Measurements from ENCODE around the gene ZBTB20. TPM values are rescaled to one million over a fixed set of nuclear protein-coding genes. Genes with fewer than 3 reads are reported as not detected.

ZBTB20 gene
- total RNA-seq, 4 donors from 2014 or later = 69.9 to 112 (median 80.8) TPM

DNA sequence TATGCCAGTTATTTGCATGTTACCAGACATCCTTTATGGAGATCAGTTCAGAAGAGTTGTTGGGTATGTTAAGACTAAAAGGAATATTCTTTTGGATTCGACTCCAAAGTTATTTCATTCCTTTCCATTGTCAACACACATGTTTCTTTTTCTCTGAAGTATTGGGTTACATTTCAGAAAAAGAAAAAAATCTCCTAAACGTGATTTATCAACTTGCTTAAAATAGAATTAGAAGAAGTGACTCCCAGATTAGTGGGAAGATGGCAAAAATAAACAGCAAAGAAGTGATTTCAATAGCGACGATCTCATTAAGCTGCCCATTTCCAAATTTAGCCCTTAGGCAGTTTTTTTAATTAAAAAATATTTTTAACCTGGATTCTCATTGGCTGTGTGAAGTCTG lies 767.8 kb downstream of the ZBTB20 start:
- intact Hi-C loops (cut with DNase I) = no loop called here
- WGBS = 39% methylated on average over 4 of the region's 4 CpGs
- Histone ChIP-seq H3K4me3 (no peak overlapping the region), H3K9me3 (no peaks in the 10 kb centered on the region), H3K4me1 (peaks cover 44 to 82% (median 71%) of the 10 kb centered on the region in 4 donors), H3K36me3 (peaks cover 0 to 19% (median 0%) of the 10 kb centered on the region in 4 donors), H3K27ac (replicated peaks in 1 of 4) (peak overlapping the region; percentile 61 to 80 (median 70)), H3K27me3 (no peaks in the 10 kb centered on the region)
- TF ChIP-seq POLR2A (IDR thresholded peaks at IDR 0.05; ENCODE audit: low read depth) = no peak
- no peak for TF ChIP-seq EP300 (IDR thresholded peaks at IDR 0.05)
- TF ChIP-seq, protein P1, sequence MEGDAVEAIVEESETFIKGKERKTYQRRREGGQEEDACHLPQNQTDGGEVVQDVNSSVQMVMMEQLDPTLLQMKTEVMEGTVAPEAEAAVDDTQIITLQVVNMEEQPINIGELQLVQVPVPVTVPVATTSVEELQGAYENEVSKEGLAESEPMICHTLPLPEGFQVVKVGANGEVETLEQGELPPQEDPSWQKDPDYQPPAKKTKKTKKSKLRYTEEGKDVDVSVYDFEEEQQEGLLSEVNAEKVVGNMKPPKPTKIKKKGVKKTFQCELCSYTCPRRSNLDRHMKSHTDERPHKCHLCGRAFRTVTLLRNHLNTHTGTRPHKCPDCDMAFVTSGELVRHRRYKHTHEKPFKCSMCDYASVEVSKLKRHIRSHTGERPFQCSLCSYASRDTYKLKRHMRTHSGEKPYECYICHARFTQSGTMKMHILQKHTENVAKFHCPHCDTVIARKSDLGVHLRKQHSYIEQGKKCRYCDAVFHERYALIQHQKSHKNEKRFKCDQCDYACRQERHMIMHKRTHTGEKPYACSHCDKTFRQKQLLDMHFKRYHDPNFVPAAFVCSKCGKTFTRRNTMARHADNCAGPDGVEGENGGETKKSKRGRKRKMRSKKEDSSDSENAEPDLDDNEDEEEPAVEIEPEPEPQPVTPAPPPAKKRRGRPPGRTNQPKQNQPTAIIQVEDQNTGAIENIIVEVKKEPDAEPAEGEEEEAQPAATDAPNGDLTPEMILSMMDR (IDR thresholded peaks at IDR 0.05) = no peak
- TF ChIP-seq POLR2AphosphoS5 (IDR thresholded peaks at IDR 0.05) = no peak
- DNase-seq (ENCODE audit: extremely low spot score) = no peak

DNA sequence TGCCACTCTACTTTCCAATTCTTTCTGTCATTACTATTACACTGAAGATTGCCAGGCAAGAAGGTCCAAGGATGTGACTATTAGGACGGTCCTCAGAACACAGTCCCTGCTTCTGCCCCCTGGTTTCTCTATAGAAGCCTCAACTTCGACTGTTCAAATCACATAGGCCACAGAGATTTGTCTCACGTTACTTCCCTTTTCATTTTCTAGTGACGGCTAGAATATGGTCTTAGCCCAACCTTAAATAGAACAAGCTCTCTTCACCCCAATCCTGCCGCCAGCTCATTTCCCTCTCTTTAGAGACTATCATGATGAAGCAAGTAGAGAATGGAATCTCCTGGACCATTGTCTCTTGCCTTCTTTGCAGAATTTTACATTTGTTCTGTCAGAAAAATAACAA lies 768.3 kb downstream of the ZBTB20 start:
- no peak for DNase-seq (ENCODE audit: extremely low spot score)
- H3K27ac ChIP-seq (replicated peaks in 1 of 4) = peak overlapping the region in 2 of 4 donors; percentile 61 to 80
- H3K4me3 ChIP-seq = no peak overlapping the region
- TF ChIP-seq POLR2AphosphoS5 (IDR thresholded peaks at IDR 0.05) (no peak), POLR2A (IDR thresholded peaks at IDR 0.05; ENCODE audit: low read depth) (no peak), EP300 (IDR thresholded peaks at IDR 0.05) (no peak)
- TF ChIP-seq, protein P1 (IDR thresholded peaks at IDR 0.05) = no peak
- no peaks in the 10 kb centered on the region for H3K9me3 ChIP-seq
- H3K27me3 ChIP-seq = no peaks in the 10 kb centered on the region
- intact Hi-C loops (cut with DNase I) = no loop called here
- WGBS = 90% methylated on average over 5 of the region's 5 CpGs
- peaks cover 43 to 85% (median 72%) of the 10 kb centered on the region in 4 donors for H3K4me1 ChIP-seq
- peaks cover 0 to 19% (median 0%) of the 10 kb centered on the region in 4 donors for H3K36me3 ChIP-seq

DNA sequence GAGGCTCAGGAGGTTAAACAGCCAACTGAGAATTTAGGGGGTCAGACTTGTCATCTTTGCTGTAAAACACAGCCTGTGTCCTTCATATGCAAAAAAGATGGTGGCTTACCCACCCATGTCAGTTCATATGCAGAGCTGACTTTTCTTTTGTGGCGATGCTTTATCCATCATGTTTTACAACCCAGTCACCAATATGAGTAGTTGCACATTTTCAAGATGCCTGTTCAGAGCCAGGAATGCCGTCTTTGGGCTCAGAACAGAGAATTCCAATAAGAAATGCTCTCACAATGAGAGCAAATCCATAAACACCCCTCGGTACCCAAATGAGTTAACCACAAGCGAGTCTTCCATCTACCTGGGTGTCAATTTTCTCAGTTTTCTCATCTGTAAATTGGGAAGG lies 769.7 kb downstream of the ZBTB20 start:
- intact Hi-C loops (cut with DNase I) = no loop called here
- 82% methylated on average over 4 of the region's 4 CpGs for WGBS

DNA sequence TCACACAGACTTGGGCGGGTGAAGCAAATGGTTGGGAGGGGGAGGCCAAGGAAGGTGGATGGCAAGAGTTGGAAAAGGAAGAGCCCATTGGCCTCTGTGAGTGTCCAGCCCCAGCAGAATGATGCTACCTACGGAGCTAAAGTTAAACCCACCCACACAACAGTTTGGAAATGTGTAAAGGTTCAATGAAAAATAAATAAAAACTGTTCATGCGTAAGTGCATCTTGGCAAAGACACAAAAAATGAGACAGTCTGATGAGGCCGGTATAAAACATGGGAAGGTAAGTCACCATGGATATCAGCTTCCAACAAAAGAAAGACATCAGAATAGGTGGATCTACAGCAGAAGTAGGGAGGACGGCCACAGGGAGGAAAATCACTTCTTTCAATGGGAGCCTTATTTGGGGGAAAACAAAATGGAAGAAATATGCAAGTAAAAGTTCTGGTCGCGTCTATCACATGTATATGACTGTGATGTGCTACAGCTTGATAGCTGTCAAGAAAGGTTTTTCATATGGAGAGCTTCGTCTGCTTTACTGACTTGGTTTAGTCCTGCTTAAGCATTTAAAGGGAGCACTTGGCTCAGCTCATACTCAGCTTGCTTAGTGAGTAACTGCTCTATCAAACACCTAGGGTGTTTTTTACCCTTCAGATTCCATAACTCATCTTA lies 770.4 kb downstream of the ZBTB20 start:
- Histone ChIP-seq H3K4me1 (peaks cover 39 to 76% (median 66%) of the 10 kb centered on the region in 4 donors), H3K9me3 (no peaks in the 10 kb centered on the region), H3K27me3 (no peaks in the 10 kb centered on the region), H3K4me3 (no peak overlapping the region), H3K36me3 (peaks cover 0 to 22% (median 0%) of the 10 kb centered on the region in 4 donors), H3K27ac (replicated peaks in 1 of 4) (peak overlapping the region in 3 of 4 donors; percentile 10 to 43 (median 20))
- 92% methylated on average over 8 of the region's 8 CpGs for WGBS
- no peak for DNase-seq (ENCODE audit: extremely low spot score)
- intact Hi-C loops (cut with DNase I) = no loop called here
- TF ChIP-seq POLR2AphosphoS5 (IDR thresholded peaks at IDR 0.05) = no peak
- no peak for TF ChIP-seq POLR2A (IDR thresholded peaks at IDR 0.05; ENCODE audit: low read depth)
- TF ChIP-seq EP300 (IDR thresholded peaks at IDR 0.05) = no peak
- TF ChIP-seq, protein P1 (IDR thresholded peaks at IDR 0.05) = no peak

More for the DNA sequence above, 769.7 kb downstream of the ZBTB20 start:
- no peak overlapping the region for H3K4me3 ChIP-seq
- no peaks in the 10 kb centered on the region for H3K27me3 ChIP-seq
- H3K36me3 ChIP-seq = peaks cover 0 to 19% (median 0%) of the 10 kb centered on the region in 4 donors
- no peak for DNase-seq (ENCODE audit: extremely low spot score)
- no peak for TF ChIP-seq EP300 (IDR thresholded peaks at IDR 0.05)
- TF ChIP-seq POLR2A (IDR thresholded peaks at IDR 0.05; ENCODE audit: low read depth) = no peak
- no peak for TF ChIP-seq POLR2AphosphoS5 (IDR thresholded peaks at IDR 0.05)
- TF ChIP-seq, protein P1 (IDR thresholded peaks at IDR 0.05) = no peak
- no peaks in the 10 kb centered on the region for H3K9me3 ChIP-seq
- H3K27ac ChIP-seq (replicated peaks in 1 of 4) = peak overlapping the region in 1 of 4 donors; percentile 9
- peaks cover 39 to 79% (median 66%) of the 10 kb centered on the region in 4 donors for H3K4me1 ChIP-seq

All from esophagus muscularis mucosa (tissue), 4 donors.